ENCODE measurements around the gene COX10.

The COX10 gene

DNA sequence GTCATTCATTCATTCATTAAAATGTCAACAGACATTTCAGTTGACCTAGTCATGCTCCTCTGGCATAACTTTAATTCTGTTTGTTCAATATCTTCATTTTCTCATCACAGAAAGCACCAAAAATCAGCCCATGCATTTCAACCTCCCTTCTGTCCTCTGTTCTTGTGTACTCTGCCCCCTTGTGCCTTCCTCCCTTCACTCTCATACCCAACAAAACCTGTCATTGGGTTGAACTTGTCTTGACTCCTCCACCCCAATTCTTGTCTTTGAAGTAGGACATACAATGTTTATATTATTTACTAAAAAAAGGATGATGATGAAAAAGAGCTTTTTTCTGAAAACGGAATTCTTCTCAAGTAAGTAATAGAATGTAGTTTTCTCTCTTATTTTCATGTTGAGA is 43.8 kb downstream of the COX10 start:
- DNase-seq (ENCODE audit: low spot score) = no peak
- TF ChIP-seq, protein P1, sequence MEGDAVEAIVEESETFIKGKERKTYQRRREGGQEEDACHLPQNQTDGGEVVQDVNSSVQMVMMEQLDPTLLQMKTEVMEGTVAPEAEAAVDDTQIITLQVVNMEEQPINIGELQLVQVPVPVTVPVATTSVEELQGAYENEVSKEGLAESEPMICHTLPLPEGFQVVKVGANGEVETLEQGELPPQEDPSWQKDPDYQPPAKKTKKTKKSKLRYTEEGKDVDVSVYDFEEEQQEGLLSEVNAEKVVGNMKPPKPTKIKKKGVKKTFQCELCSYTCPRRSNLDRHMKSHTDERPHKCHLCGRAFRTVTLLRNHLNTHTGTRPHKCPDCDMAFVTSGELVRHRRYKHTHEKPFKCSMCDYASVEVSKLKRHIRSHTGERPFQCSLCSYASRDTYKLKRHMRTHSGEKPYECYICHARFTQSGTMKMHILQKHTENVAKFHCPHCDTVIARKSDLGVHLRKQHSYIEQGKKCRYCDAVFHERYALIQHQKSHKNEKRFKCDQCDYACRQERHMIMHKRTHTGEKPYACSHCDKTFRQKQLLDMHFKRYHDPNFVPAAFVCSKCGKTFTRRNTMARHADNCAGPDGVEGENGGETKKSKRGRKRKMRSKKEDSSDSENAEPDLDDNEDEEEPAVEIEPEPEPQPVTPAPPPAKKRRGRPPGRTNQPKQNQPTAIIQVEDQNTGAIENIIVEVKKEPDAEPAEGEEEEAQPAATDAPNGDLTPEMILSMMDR (conservative IDR thresholded peaks at IDR 0.05; ENCODE audit: low read depth) = no peak
- POLR2A ChIA-PET (ENCODE audit: low non-redundant PET) = no interaction called here
- no peak overlapping the region for H3K27ac ChIP-seq
- CTCF ChIA-PET = interaction anchor here (0.6 to 0.8 kb wide), 3 partner anchors 16 to 919 kb away, joined by 3 to 7 read pairs (median 6); no protein-coding TSS in a partner anchor

DNA sequence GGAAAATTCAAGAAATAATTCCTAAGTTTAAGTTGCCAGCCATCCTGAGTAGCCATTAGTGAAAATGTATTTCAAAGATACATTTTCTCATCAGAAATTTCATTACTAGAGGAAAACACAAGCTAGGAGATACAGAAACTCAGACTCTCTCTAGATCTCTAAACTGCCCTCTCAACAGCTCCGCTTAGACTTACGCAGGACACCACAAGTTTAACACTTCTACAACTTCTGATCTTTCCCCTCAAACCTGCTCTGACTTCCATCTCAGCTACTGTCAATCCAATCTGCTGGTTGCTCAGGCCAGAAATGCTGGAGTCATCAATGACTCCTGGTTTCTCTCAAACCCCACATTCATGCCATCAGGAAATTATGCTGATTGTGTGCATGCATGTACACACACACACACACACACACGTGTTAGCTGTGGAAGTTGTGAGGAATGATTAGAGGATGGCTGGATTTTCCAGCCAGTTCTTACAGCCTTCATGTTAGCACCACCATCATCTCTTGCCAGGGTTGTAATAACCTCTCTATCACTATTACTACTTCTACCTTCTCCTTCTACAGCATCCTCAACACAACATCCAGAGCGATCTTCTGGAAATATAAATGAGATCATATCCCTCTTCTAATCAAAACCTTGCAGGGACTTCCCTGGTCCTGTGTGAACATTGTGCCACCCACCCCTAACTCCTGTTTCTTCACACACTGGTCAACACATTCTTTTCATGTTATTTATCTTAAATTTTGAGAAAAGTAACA is 47.1 kb downstream of the COX10 start:
- CTCF ChIA-PET = no interaction called here
- POLR2A ChIA-PET (ENCODE audit: low non-redundant PET) = no interaction called here
- TF ChIP-seq, protein P1 (conservative IDR thresholded peaks at IDR 0.05; ENCODE audit: low read depth) = no peak
- no peak overlapping the region for H3K27ac ChIP-seq
- DNase-seq (ENCODE audit: low spot score) = no peak

DNA sequence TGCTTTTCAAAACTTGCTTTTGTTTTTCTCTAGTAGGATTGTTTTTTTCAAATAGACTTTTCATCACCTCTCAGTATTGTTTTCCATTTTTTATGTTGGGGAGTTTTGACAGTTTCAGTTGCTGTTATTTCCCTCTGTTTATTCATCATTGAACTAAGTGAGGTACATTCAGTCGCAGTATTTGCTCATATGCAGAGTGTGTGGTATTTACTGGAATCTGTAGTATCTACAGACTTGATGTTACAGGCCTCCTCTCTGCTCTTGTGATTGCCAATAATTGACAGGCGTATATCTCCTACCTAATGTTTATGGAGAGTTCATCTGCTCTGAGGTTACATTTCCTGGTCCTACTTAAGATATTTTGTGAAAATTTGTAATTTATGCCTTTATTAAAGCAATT is 49.6 kb downstream of the COX10 start:
- POLR2A ChIA-PET (ENCODE audit: low non-redundant PET) = no interaction called here
- CTCF ChIA-PET = no interaction called here

DNA sequence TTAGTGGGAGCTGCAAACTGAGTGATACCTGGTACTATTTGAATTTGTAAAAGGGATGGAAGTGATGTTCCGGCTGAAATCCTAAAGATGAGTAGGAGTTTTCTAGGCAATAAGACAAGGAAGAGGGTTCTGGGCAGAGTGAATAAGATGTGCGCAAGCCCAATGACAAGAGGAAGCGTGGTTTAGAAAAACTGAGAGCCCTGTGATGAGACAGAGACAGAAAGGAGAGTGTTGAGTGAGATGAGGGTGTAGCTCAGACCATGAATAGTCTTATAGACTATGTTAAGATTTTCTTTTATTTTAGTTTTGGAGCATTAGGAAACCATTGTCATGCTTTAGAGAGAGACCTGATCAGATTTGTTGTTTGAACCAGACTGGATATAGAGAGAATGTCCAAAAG is 50.2 kb downstream of the COX10 start:
- no peak for DNase-seq (ENCODE audit: low spot score)
- TF ChIP-seq, protein P1 (conservative IDR thresholded peaks at IDR 0.05; ENCODE audit: low read depth) = no peak
- CTCF ChIA-PET = interaction anchor here (0.6 kb wide), 1 partner anchor 523 kb away, joined by 4 read pairs; no protein-coding TSS in a partner anchor
- H3K27ac ChIP-seq = no peak overlapping the region
- POLR2A ChIA-PET (ENCODE audit: low non-redundant PET) = no interaction called here

More for the DNA sequence above, 49.6 kb downstream of the COX10 start:
- DNase-seq (ENCODE audit: low spot score) = no peak
- H3K27ac ChIP-seq = no peak overlapping the region
- TF ChIP-seq, protein P1 (conservative IDR thresholded peaks at IDR 0.05; ENCODE audit: low read depth) = no peak

DNA sequence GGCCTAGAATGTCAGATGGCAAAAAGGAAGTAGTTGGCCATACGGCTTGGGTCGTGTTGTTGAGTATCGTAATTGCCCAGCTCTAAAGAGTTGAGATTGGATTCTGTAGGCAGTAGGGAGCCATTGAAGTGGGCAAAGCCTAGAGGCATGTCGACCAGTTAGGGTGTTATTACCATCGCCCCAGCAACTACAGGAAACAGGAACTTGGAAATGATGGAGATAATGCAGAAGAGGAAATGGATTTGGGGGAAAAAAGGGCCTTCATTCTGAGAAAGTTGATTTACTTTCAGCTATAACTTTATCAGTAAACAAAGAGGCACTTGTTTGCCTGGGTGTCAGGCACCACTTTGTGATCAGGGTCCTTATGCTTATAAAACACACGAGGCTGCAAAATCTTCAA is 52.6 kb downstream of the COX10 start:
- ChIA-PET CTCF (interaction anchor here (0.7 kb wide), 1 partner anchor 13 kb away, joined by 3 read pairs; no protein-coding TSS in a partner anchor), POLR2A (ENCODE audit: low non-redundant PET) (no interaction called here)
- H3K27ac ChIP-seq = no peak overlapping the region
- TF ChIP-seq, protein P1 (conservative IDR thresholded peaks at IDR 0.05; ENCODE audit: low read depth) = no peak
- DNase-seq (ENCODE audit: low spot score) = no peak

DNA sequence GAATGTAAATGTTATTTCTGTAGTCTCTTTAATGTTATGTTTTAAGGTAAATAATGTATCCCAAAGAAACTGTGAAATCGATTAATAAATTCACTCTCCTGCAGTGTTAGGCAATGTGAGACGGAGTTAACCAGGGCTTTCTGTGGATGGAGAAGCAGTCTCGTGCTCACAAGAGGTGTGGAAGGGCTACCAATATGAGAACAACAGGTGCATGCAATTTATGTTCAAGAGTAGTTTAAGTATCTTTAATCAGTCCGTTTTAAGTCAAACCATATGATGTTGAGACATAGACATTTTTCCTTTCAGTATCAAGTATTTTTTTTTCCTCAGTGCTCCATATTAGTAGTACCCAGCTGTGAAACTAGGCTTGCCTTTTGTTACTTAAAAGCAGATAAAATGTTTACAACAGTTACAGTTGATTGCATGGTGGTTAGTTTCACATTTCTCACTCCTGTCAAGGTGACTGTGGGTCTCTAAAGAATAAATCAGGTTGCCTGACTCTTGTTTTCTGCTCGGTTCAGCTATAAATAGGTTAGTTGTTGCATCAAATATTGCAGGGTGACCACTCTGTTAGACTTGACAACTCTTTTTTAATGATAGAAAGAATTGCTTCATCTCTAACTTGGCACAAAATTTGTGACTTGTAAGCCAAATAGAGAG is 54.4 kb downstream of the COX10 start:
- DNase-seq (ENCODE audit: low spot score) = no peak
- no peak overlapping the region for H3K27ac ChIP-seq
- POLR2A ChIA-PET (ENCODE audit: low non-redundant PET) = no interaction called here
- TF ChIP-seq, protein P1 (conservative IDR thresholded peaks at IDR 0.05; ENCODE audit: low read depth) = no peak
- CTCF ChIA-PET = interaction anchor here (0.7 kb wide), 1 partner anchor 14 kb away, joined by 3 read pairs; no protein-coding TSS in a partner anchor
